Type B pancreatic cell (in vitro differentiated cells): ENCODE measurements around the gene MVB12B. TPM values are rescaled to one million over a fixed set of nuclear protein-coding genes. Genes with fewer than 3 reads are reported as not detected.

Source experiments
- DNase-seq: peaks from one replicate; pipeline ENCODE4 v3.0.0; 2021; ENCODE audit warnings: mixed read lengths; ENCODE audit not compliant: unreplicated experiment; ENCODE audit errors: extremely low spot score
- H3K27ac Mint-ChIP-seq: 2 replicates; pipeline ENCODE4 v1.8.0; 2021; ENCODE audit warnings: mild to moderate bottlenecking, mixed read lengths
- H3K27me3 Mint-ChIP-seq: 2 replicates; pipeline ENCODE4 v1.8.0; 2021; ENCODE audit warnings: mixed read lengths
- H3K36me3 Mint-ChIP-seq: 2 replicates; pipeline ENCODE4 v1.8.0; 2021; ENCODE audit warnings: mixed read lengths
- H3K4me1 Mint-ChIP-seq: one replicate; pipeline ENCODE4 v1.8.0; 2021; ENCODE audit warnings: mixed read lengths; ENCODE audit not compliant: unreplicated experiment
- H3K4me3 Mint-ChIP-seq: 2 replicates; pipeline ENCODE4 v1.8.0; 2021; ENCODE audit warnings: mild to moderate bottlenecking, mixed read lengths
- H3K9me3 Mint-ChIP-seq: 2 replicates; pipeline ENCODE4 v1.8.0; 2021; ENCODE audit warnings: mixed read lengths
- total RNA-seq: library from RNA; stranded (reverse); gene quantifications from 2 replicates; pipeline ENCODE4 v1.2.1, GENCODE V29; 2021; ENCODE audit warnings: low replicate concordance
- TF ChIP-seq, protein P1 (sequence below): fragments of 200-600 bp; sonication (generic); conservative IDR thresholded peaks from 2 replicates; pipeline ENCODE4 v1.5.0; 2021; ENCODE audit warnings: antibody characterized with exemption, mild to moderate bottlenecking

The MVB12B gene
- total RNA-seq, 1 donor from 2014 or later = 26.1 TPM

DNA sequence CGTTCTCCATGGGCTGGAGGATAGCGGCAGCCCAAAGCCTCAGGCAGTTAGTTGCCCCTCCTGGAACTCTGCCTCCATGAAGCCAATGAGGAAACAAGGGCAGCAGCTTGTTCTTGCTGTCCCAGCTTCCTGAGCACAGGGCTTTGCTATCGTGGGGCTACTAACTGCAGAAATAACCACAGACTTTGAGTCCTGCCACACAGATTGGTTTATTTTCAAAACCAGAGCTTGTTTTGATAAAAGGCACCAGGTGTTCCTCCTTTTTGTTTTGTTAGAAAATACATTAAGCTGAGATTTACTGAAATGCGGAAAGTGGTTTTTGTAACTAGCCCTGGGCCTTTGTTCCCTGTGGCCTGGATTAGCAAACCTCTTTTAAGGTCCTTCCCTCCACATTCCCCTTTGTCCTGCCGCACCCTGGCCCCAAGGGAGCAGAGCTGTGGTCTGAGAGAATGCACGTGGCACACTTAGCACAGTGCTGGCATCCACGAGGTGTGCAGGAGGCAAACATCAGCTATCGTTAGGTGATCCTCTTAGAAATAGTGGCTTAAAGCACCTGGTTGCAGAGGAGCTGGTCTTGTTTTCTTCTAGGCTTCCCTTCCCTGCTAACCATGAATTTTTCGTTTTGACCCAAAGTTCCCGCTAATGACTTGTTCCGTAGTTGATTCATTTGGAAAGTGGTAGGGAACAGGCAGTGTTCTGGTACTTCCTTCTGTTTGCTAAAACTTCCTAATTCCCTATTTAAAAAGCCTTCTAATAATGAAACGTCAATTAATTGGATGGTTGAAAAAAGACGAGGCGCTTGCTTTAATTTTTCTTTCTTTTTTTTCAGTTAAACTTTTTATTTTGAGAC is 21.5 kb downstream of the MVB12B start:
- Mint-ChIP-seq H3K4me3 (no peak overlapping the region), H3K9me3 (peaks cover 10% of the 10 kb centered on the region), H3K27me3 (no peaks in the 10 kb centered on the region), H3K27ac (no peak overlapping the region), H3K36me3 (peaks cover 47% of the 10 kb centered on the region), H3K4me1 (peaks cover 31% of the 10 kb centered on the region)
- no peak for DNase-seq
- TF ChIP-seq, protein P1, sequence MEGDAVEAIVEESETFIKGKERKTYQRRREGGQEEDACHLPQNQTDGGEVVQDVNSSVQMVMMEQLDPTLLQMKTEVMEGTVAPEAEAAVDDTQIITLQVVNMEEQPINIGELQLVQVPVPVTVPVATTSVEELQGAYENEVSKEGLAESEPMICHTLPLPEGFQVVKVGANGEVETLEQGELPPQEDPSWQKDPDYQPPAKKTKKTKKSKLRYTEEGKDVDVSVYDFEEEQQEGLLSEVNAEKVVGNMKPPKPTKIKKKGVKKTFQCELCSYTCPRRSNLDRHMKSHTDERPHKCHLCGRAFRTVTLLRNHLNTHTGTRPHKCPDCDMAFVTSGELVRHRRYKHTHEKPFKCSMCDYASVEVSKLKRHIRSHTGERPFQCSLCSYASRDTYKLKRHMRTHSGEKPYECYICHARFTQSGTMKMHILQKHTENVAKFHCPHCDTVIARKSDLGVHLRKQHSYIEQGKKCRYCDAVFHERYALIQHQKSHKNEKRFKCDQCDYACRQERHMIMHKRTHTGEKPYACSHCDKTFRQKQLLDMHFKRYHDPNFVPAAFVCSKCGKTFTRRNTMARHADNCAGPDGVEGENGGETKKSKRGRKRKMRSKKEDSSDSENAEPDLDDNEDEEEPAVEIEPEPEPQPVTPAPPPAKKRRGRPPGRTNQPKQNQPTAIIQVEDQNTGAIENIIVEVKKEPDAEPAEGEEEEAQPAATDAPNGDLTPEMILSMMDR = no peak

- Mint-ChIP-seq H3K4me3 (no peak overlapping the region), H3K36me3 (peaks cover 44% of the 10 kb centered on the region), H3K27ac (no peak overlapping the region), H3K27me3 (no peaks in the 10 kb centered on the region), H3K4me1 (peaks cover 29% of the 10 kb centered on the region), H3K9me3 (peaks cover 10% of the 10 kb centered on the region)
- TF ChIP-seq, protein P1 = no peak
- no peak for DNase-seq
Observed at GRCh38 chr9:126348911-126349550, 22.4 kb downstream of the MVB12B start.

DNA sequence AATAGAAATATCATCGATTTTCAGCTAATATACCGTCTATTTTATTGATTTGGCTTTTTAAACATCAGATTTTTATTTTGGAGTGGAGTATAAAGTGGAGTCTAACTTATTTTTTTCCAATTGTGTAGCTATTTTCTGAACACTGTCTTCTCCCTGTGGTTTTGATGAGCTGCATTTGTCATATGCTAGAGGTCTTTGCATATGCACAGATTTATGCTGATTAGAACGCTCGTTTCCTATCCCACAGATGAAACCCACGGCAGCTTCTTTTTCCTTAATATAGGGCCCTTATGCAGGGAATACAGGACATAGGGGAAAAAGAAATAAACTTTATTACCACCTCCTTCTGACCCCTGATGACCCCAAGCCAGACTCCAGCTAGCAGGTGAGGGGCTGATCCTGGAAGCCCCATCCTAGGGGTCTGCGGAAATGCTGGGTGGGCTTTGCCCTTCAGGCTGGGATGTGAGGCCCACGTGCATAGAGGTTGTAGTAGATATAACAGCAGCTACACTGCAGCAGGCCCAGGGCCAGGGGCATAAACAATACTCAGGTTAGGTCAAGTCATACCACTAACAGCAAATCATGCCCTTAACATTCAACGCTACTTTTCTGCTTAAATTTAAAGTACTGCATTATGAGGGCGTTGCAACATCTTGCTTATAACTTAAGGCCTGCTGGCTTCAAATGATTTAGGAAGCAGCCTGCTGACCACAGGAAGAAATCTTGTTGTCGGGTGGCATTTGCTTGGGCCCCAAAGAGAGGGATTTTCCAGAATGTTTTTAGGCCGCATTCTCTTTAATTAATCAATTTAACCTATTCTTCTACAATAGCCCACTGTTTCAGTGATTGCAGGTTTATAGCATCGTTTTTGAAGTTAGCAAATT is 28.5 kb downstream of the MVB12B start:
- Mint-ChIP-seq H3K9me3 (peaks cover 9% of the 10 kb centered on the region), H3K36me3 (peaks cover 15% of the 10 kb centered on the region), H3K27me3 (no peaks in the 10 kb centered on the region), H3K4me1 (no peaks in the 10 kb centered on the region), H3K27ac (no peak overlapping the region), H3K4me3 (no peak overlapping the region)
- TF ChIP-seq, protein P1 = no peak
- DNase-seq = no peak

- peaks cover 10% of the 10 kb centered on the region for H3K36me3 Mint-ChIP-seq
- no peak for DNase-seq
- H3K9me3 Mint-ChIP-seq = peaks cover 5% of the 10 kb centered on the region
- TF ChIP-seq, protein P1 = no peak
- H3K27me3 Mint-ChIP-seq = no peaks in the 10 kb centered on the region
- no peaks in the 10 kb centered on the region for H3K4me1 Mint-ChIP-seq
- no peak overlapping the region for H3K4me3 Mint-ChIP-seq
- no peak overlapping the region for H3K27ac Mint-ChIP-seq
Observed at GRCh38 chr9:126357074-126357473, 30.4 kb downstream of the MVB12B start.

- Mint-ChIP-seq H3K27ac (no peak overlapping the region), H3K4me1 (peaks cover 5% of the 10 kb centered on the region), H3K36me3 (peaks cover 26% of the 10 kb centered on the region), H3K4me3 (no peak overlapping the region), H3K27me3 (no peaks in the 10 kb centered on the region), H3K9me3 (peaks cover 5% of the 10 kb centered on the region)
- TF ChIP-seq, protein P1 = no peak
- DNase-seq = no peak
Observed at GRCh38 chr9:126360073-126360472, 33.4 kb downstream of the MVB12B start.
